GM18526 (cell line): Measurements from ENCODE around the gene ARID3C.

Source experiments
- POLR2A ChIP-seq: IDR thresholded peaks from 3 replicates; pipeline ENCODE4 v1.6.1; 2011; ENCODE audit not compliant: insufficient read length; ENCODE audit errors: extremely low read depth

The ARID3C gene

DNA sequence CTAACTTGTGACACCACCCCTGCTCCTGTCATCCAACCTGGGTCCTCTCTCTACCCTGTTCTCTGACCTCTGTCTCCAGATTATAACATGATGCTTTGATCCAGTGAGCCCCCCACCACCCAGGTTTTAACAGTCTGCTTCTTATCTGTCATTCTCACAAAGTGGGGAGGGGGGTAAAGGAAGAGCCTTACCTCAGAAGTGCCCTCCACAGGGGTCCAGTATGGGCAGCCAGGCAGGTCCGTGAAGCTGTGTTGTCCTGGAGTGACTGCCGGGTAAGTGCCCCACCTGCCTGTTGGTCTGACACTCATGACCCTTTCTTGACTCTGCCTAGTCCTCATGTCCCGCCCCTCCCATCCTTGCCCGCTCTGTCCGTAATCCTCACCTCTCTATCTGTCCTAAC, 26.5 kb upstream of the ARID3C start:
- no peak for TF ChIP-seq POLR2A

DNA sequence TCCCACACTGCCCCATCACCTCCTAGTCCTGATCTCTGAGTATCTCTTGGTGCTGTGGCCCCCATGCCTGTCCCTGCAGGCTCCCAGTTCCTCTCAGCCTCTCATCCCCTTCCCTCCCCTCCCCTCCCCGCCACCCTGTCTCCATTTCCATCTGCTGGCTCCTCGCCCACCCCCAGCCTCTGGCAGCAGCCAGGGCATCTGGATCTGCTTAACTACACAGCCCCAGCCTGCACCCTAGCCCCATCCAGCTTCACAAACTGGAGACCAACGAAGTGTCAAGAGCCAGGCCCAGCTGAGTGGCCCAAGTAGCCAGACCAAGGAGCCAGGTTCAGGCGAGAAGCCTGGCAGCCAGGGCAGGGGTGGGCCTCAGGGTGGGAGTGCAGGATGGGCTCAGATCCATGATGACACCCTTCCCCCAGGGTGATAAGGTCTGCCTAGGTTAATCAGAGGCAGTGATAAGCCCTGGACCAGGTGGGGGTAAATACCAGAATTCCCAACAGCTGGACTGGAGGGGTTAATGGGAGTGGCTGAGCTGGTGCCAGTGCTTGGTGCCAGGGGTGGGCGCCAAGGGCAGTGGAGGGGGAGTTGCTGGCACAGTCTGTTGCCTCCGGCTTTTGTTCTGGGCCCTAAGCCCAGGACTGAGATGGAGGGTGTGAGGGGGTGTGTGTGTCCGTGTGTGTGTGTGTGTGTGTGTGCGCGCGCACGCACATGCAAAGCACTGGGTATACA, 25.6 kb upstream of the ARID3C start:
- TF ChIP-seq POLR2A = no peak

GRCh38 chr9:34653151-34654072, 24.5 kb upstream of the ARID3C start:
- no peak for TF ChIP-seq POLR2A

GRCh38 chr9:34652602-34653000, 23.7 kb upstream of the ARID3C start:
- TF ChIP-seq POLR2A = no peak

GRCh38 chr9:34651876-34652601, 23.2 kb upstream of the ARID3C start, which contains the start of gene IL11RA:
TSS of gene IL11RA (plus strand) at chr9:34652185. CDS start at chr9:34655218, 3,033 bp downstream.
- no peak for TF ChIP-seq POLR2A

GRCh38 chr9:34651321-34651720, 22.5 kb upstream of the ARID3C start:
- TF ChIP-seq POLR2A = no peak

- no peak for TF ChIP-seq POLR2A
These were observed 21.9 kb upstream of the ARID3C start for GRCh38 chr9:34650816-34651215.

- no peak for TF ChIP-seq POLR2A
These were observed 19.8 kb upstream of the ARID3C start for GRCh38 chr9:34648673-34649072.

GRCh38 chr9:34647651-34648050, 18.8 kb upstream of the ARID3C start:
- TF ChIP-seq POLR2A = no peak

DNA sequence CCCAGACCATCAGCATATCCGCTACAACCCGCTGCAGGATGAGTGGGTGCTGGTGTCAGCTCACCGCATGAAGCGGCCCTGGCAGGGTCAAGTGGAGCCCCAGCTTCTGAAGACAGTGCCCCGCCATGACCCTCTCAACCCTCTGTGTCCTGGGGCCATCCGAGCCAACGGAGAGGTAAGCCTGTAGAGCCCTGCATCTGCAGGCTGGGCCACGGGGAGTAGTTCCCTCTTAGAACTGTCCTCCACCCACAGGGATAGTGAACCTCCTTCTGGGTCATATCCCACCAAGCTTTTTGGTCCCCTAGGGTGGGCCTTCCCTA, 18.2 kb upstream of the ARID3C start:
- TF ChIP-seq POLR2A = no peak

DNA sequence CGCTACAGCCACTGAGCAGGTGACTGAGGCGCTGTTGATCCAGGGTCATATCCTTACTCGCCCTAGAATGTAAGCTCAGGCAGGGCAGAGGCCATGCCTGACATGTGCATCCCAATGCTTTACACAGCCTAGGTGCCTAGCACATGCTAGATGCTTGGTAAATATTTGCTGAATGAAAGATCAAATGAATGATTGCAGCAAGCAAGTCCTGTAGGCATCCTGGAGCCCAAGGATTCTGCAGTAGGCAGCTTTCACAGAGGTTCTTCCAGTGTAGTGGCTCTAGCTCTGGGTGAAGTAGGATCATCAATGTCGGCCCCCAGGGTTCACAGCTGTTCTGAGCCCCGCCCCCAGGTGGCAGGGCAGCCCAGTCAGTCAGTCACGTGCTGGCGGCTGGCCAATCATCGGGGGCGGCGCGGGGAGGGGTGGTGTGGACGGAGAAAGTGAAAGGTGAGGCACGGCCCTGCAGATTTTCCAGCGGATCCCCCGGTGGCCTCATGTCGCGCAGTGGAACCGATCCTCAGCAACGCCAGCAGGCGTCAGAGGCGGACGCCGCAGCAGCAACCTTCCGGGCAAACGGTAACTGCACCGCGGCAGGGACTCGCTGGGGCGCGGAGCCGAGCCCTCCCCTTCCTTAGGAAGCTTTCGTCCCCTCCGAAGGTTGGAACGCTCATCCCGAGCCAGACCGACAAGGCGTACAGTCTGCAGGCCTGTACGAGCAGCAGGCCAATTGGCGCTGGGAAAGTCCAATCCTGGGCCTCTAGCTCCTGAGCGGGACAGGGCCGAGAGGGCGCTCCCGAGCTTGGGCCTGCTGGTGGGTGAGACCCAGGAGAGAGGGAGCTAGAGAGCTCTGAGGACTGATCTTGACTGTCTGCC, 17.6 kb upstream of the ARID3C start, which contains the start of gene GALT:
Gene GALT (plus strand): TSS at position 465 of the 873 bp plus-strand sequence. CDS start 30 bp downstream, at position 495.
- peak; percentile 81 for TF ChIP-seq POLR2A

DNA sequence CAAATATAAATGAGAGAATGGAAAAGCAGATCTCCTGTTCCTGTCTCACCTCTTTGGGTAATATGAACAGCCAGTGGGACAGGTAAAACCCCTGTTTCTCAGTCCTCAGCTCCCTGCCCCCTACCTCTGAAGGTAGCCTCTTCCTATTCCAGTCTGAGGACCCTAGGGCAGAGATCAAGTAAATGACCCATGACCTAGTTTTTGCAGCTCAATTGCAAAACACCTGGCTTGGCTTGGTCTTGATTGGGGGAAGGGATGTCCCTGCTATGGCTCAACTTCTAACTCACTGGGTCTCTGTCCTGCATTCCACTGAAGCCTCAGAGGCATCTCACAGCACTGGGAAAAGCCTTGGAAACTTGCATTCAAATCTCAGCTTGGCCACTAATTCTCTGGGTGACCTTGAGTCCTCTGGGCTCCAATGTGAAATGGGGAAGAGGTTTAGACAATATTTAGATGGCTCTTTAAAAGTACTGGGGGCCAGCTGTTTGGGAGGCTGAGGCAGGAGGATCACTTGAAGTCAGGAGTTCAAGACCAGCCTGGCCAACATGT, 16.0 kb upstream of the ARID3C start:
- TF ChIP-seq POLR2A = no peak

- TF ChIP-seq POLR2A = no peak
These were observed 13.8 kb upstream of the ARID3C start for GRCh38 chr9:34642679-34643078.

GRCh38 chr9:34638138-34638445, 9.2 kb upstream of the ARID3C start:
- no peak for TF ChIP-seq POLR2A
